GM12878 (cell line): ENCODE results near the gene TYW3. TPM values are rescaled to one million over a fixed set of nuclear protein-coding genes. Genes with fewer than 3 reads are reported as not detected.

Experiments
- ATAC-seq: fragments of 200-7000 bp; cut with Tn5 transposase; 3 replicates; pipeline ENCODE4 v1.9.1; 2020; ENCODE audit warnings: mild to moderate bottlenecking, moderate library complexity
- BruUV-seq: library from RNA; stranded (reverse); fragments of 400-500 nt; replicated peaks from 2 replicates; lab custom pipeline; 2021; lab: Mats Ljungman, UMichigan
- CTCF ChIA-PET: fragments of 300-600 bp; sonication (Branson Sonifier 250); formaldehyde crosslinking; extraction: SDS; loops from one replicate; lab custom pipeline; 2021; ENCODE audit warnings: inconsistent platforms; lab: Yijun Ruan, JAX
- POLR2A ChIA-PET: fragments of 350-600 bp; formaldehyde crosslinking; extraction: SDS; loops from one replicate; lab custom pipeline; 2021; ENCODE audit warnings: inconsistent platforms; lab: Charles Lee
- RAD21 ChIA-PET: fragments of 300-600 bp; sonication (Branson Sonifier 250); formaldehyde crosslinking; loops from one replicate; lab custom pipeline; 2023; ENCODE audit warnings: antibody characterized with exemption; ENCODE audit not compliant: unreplicated experiment; lab: Charles Lee
- SMC1A ChIA-PET: fragments of 300-600 bp; sonication (Branson Sonifier 250); formaldehyde crosslinking; loops from one replicate; lab custom pipeline; 2023; ENCODE audit not compliant: unreplicated experiment, uncharacterized antibody; lab: Charles Lee
- DNase-seq: peaks from one replicate; pipeline ENCODE4 v3.0.0-alpha.2; 2011; ENCODE audit warnings: low read depth, low spot score
- FAIRE-seq: peaks from 3 replicates; lab custom pipeline; 2011; peaks lifted over from hg19 to GRCh38; lab: Jason Lieb, UNC
- H2AFZ ChIP-seq: 2 replicates; pipeline ENCODE4 v1.6.0; 2011; ENCODE audit warnings: low read depth, low read length, control low read depth; ENCODE audit not compliant: control insufficient read depth
- H3K27ac ChIP-seq: 2 replicates; pipeline ENCODE4 v1.5.1; 2011; ENCODE audit warnings: control low read depth; ENCODE audit not compliant: control insufficient read depth, insufficient read depth
- H3K27me3 ChIP-seq, 2 experiments: replicated peaks in 1 of 2; 2 replicates each; pipeline versions ENCODE4 v1.6.0 to v1.6.1; 2011; ENCODE audit warnings: low read length in 1 of 2; ENCODE audit not compliant: control insufficient read depth in 2 of 2, insufficient read depth in 2 of 2
- H3K36me3 ChIP-seq, 2 experiments: 2 replicates each; pipeline ENCODE4 v1.5.1; 2011; ENCODE audit warnings: low read length in 1 of 2; ENCODE audit not compliant: control insufficient read depth in 2 of 2, insufficient read depth in 2 of 2
- H3K4me1 ChIP-seq: 2 replicates; pipeline ENCODE4 v1.6.1; 2011; ENCODE audit warnings: mild to moderate bottlenecking, low read length, moderate library complexity, mixed read lengths; ENCODE audit not compliant: control insufficient read depth, insufficient read depth
- H3K4me2 ChIP-seq: 2 replicates; pipeline ENCODE4 v1.6.0; 2011; ENCODE audit warnings: control low read depth; ENCODE audit not compliant: control insufficient read depth, insufficient read depth
- H3K4me3 ChIP-seq: fragments of 200-600 bp; sonication (generic); 2 replicates; pipeline ENCODE4 v1.5.1; 2016
- H3K79me2 ChIP-seq: 2 replicates; pipeline ENCODE4 v1.6.0; 2011; ENCODE audit warnings: low read length; ENCODE audit not compliant: control insufficient read depth, insufficient read depth
- H3K9ac ChIP-seq: 2 replicates; pipeline ENCODE4 v1.8.0; 2011; ENCODE audit warnings: low read length, control low read depth, mixed read lengths; ENCODE audit not compliant: control insufficient read depth, insufficient read depth
- H3K9me3 ChIP-seq: replicated peaks from 3 replicates; pipeline ENCODE4 v1.5.1; 2011; ENCODE audit warnings: mild to moderate bottlenecking, low read length; ENCODE audit not compliant: control insufficient read depth, insufficient read depth
- H4K20me1 ChIP-seq: 2 replicates; pipeline ENCODE4 v1.6.0; 2011; ENCODE audit not compliant: control insufficient read depth, insufficient read depth
- BRCA1 ChIP-seq: IDR thresholded peaks from 2 replicates; pipeline ENCODE4 v1.6.1; 2011; ENCODE audit warnings: low read depth, low read length, improper control_type of control experiment
- CEBPB ChIP-seq, 2 experiments: fragments of 150-350 bp in 1 of 2; IDR thresholded peaks; 2 replicates each; pipeline ENCODE4 v1.6.1; 2012 to 2014; ENCODE audit warnings: low read depth in 2 of 2, low read length in 2 of 2, borderline replicate concordance in 1 of 2, inconsistent platforms in 1 of 2
- CHD4 ChIP-seq: fragments of 200-600 bp; sonication (generic); IDR thresholded peaks from 2 replicates; pipeline ENCODE4 v1.6.1; 2016; ENCODE audit warnings: mild to moderate bottlenecking
- ESRRA ChIP-seq: IDR thresholded peaks from 2 replicates; pipeline ENCODE4 v1.6.1; 2012; ENCODE audit warnings: mild to moderate bottlenecking, low read length, improper control_type of control experiment
- EZH2 ChIP-seq: IDR thresholded peaks from 2 replicates; pipeline ENCODE4 v1.6.1; 2012; ENCODE audit warnings: low read depth, mild to moderate bottlenecking, control low read depth, inconsistent platforms, low read length, borderline replicate concordance; ENCODE audit not compliant: control insufficient read depth
- FOXK2 ChIP-seq: fragments of 450-650 bp; IDR thresholded peaks from 2 replicates; pipeline ENCODE4 v1.6.1; 2017; ENCODE audit warnings: mild to moderate bottlenecking, moderate library complexity
- GATAD2B ChIP-seq: fragments of 450-650 bp; conservative IDR thresholded peaks from 2 replicates; pipeline ENCODE4 v1.6.1; 2017; ENCODE audit warnings: low read depth, mild to moderate bottlenecking, moderate library complexity
- HSF1 ChIP-seq: fragments of 150-350 bp; IDR thresholded peaks from 2 replicates; pipeline ENCODE4 v1.6.1; 2014; ENCODE audit warnings: mild to moderate bottlenecking, low read depth, low read length
- MAX ChIP-seq: IDR thresholded peaks from 2 replicates; pipeline ENCODE4 v1.6.1; 2012; ENCODE audit warnings: low read depth, low read length, improper control_type of control experiment
- MXI1 ChIP-seq: fragments of 150-350 bp; IDR thresholded peaks from 2 replicates; pipeline ENCODE4 v1.6.1; 2011; ENCODE audit warnings: low read depth, mild to moderate bottlenecking, inconsistent platforms, low read length, improper control_type of control experiment
- NFXL1 ChIP-seq: fragments of 450-650 bp; IDR thresholded peaks from 2 replicates; pipeline ENCODE4 v1.6.1; 2017; ENCODE audit warnings: antibody characterized with exemption, mild to moderate bottlenecking, borderline replicate concordance
- PAX8 ChIP-seq: fragments of 450-650 bp; IDR thresholded peaks from 2 replicates; pipeline ENCODE4 v1.6.1; 2017; ENCODE audit warnings: mild to moderate bottlenecking, moderate library complexity
- PKNOX1 ChIP-seq: fragments of 450-650 bp; IDR thresholded peaks from 2 replicates; pipeline ENCODE4 v1.6.1; 2016; ENCODE audit warnings: mild to moderate bottlenecking
- RAD51 ChIP-seq: fragments of 450-650 bp; IDR thresholded peaks from 2 replicates; pipeline ENCODE4 v1.6.1; 2016; ENCODE audit warnings: moderate library complexity, mild to moderate bottlenecking, inconsistent platforms
- SMAD5 ChIP-seq: IDR thresholded peaks from 2 replicates; pipeline ENCODE4 v1.6.1; 2016; ENCODE audit warnings: antibody characterized with exemption, low read depth
- SMC3 ChIP-seq: IDR thresholded peaks from 2 replicates; pipeline ENCODE4 v1.6.1; 2011; ENCODE audit warnings: low read length, improper control_type of control experiment, borderline replicate concordance
- SPI1 ChIP-seq: IDR thresholded peaks from 2 replicates; pipeline ENCODE4 v1.6.1; 2011; ENCODE audit warnings: low read depth, mild to moderate bottlenecking, low read length, moderate library complexity, borderline replicate concordance; ENCODE audit not compliant: insufficient read depth
- ZNF207 ChIP-seq: fragments of 450-650 bp; IDR thresholded peaks from 2 replicates; pipeline ENCODE4 v1.6.1; 2014; ENCODE audit warnings: antibody characterized with exemption, mild to moderate bottlenecking, borderline replicate concordance
- in situ Hi-C: fragments of 300-500 bp; cut with MboI; formaldehyde crosslinking; loops from 9 replicates; pipeline ENCODE4 v1.14.3; 2018; ENCODE audit warnings: mixed read lengths
- intact Hi-C: fragments of 100-400 bp; cut with micrococcal nuclease; formaldehyde crosslinking; loops from one replicate; pipeline ENCODE4 v1.14.2; 2022; ENCODE audit not compliant: unreplicated experiment
- polyA plus RNA-seq, 11 experiments: library from polyadenylated mRNA; depleted of rRNA in 4 of 11; unstranded in 6 of 11; stranded (reverse) in 5 of 11; fragments of >200 nt; fragmentation: Nextera tagmentation in 4 of 11; fragmentation: Illumina TruSeq in 1 of 11; extraction: Ambion mirVana in 4 of 11; extraction: Trizol in 1 of 11; gene quantifications; 1 replicate in 1 of 11; 2 replicates in 10 of 11; pipeline versions ENCODE4 v1.2.1 to v1.2.3, GENCODE V29; 2011 to 2016; ENCODE audit warnings: inconsistent platforms in 2 of 11, missing spikeins in 2 of 11, low read depth in 1 of 11
- total RNA-seq, 4 experiments: library from RNA; depleted of rRNA in 3 of 4; stranded (reverse); fragments of >200 nt in 3 of 4; fragmentation: Illumina TruSeq in 1 of 4; extraction: Trizol in 1 of 4; gene quantifications; 2 replicates each; pipeline versions ENCODE4 v1.2.1 to v1.2.3, GENCODE V29; 2013 to 2021
- TF ChIP-seq, protein P1 (sequence below): IDR thresholded peaks from 2 replicates; pipeline ENCODE4 v1.6.1; 2011; ENCODE audit warnings: mild to moderate bottlenecking, low read depth, low read length, moderate library complexity; ENCODE audit not compliant: insufficient replicate concordance

Gene TYW3
- total and polyA plus RNA-seq, 10 of the 15 experiments (the other 5 are each of a cell fraction or from before 2014, with no cell fraction given): 18.6 to 54.4 (median 32.8) TPM

- Histone ChIP-seq H3K4me1 (no peaks in the 10 kb centered on the region), H3K27ac (no peak overlapping the region), H3K36me3 (no peaks in the 10 kb centered on the region), H2AFZ (no peak overlapping the region), H3K27me3 (no peaks in the 10 kb centered on the region; a peak in 1 of 4 replicates), H4K20me1 (no peaks in the 10 kb centered on the region), H3K4me2 (no peak overlapping the region), H3K4me3 (no peak overlapping the region), H3K9ac (no peak overlapping the region), H3K79me2 (no peaks in the 10 kb centered on the region), H3K9me3 (no peaks in the 10 kb centered on the region)
- BruUV-seq: no TSS peak
- POLR2A ChIA-PET: no interaction called here
- ATAC-seq (no peak), FAIRE-seq (no peak), DNase-seq (no peak)
- in situ Hi-C loops (no loop called here), intact Hi-C loops (no loop called here)
- SMC1A ChIA-PET: no interaction called here
- RAD21 ChIA-PET: no interaction called here
- CTCF ChIA-PET: no interaction called here
- TF ChIP-seq SPI1 (no peak), GATAD2B (no peak), PKNOX1 (no peak), NFXL1 (no peak), MXI1 (no peak), ESRRA (no peak), MAX (no peak), HSF1 (no peak), CEBPB (IDR thresholded peaks at IDR 0.05; ENCODE audit: borderline replicate concordance in 1 of 2, low read depth in 2 of 2, low read length in 2 of 2) (no peak), FOXK2 (no peak), CHD4 (no peak), SMAD5 (no peak), BRCA1 (no peak), PAX8 (no peak), ZNF207 (no peak), RAD51 (no peak), SMC3 (no peak), EZH2 (no peak)
- TF ChIP-seq, protein P1, sequence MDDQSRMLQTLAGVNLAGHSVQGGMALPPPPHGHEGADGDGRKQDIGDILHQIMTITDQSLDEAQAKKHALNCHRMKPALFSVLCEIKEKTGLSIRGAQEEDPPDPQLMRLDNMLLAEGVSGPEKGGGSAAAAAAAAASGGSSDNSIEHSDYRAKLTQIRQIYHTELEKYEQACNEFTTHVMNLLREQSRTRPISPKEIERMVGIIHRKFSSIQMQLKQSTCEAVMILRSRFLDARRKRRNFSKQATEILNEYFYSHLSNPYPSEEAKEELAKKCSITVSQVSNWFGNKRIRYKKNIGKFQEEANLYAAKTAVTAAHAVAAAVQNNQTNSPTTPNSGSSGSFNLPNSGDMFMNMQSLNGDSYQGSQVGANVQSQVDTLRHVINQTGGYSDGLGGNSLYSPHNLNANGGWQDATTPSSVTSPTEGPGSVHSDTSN: no peak
These were observed 57.5 kb downstream of the TYW3 start for GRCh38 chr1:74790453-74790852.
